Ishikawa (cell line): ENCODE data around the gene SEMA6A.

ENCODE experiments used
- CREB1 ChIP-seq: IDR thresholded peaks from 2 replicates; pipeline ENCODE4 v1.6.1; 2012; ENCODE audit warnings: low read depth
- EGR1 ChIP-seq: IDR thresholded peaks from 2 replicates; pipeline ENCODE4 v1.6.1; 2012
- EP300 ChIP-seq: IDR thresholded peaks from 2 replicates; pipeline ENCODE4 v1.6.1; 2012; ENCODE audit warnings: borderline replicate concordance
- FOXM1 ChIP-seq: IDR thresholded peaks from 2 replicates; pipeline ENCODE4 v1.6.1; 2012; ENCODE audit warnings: low read depth, borderline replicate concordance
- MAX ChIP-seq: IDR thresholded peaks from 2 replicates; pipeline ENCODE4 v1.6.1; 2012
- NFIC ChIP-seq: IDR thresholded peaks from 2 replicates; pipeline ENCODE4 v1.6.1; 2012
- RAD21 ChIP-seq: IDR thresholded peaks from 2 replicates; pipeline ENCODE4 v1.6.1; 2012; ENCODE audit warnings: low read depth
- REST ChIP-seq: IDR thresholded peaks from 2 replicates; pipeline ENCODE4 v1.6.1; 2012; ENCODE audit warnings: low read depth, mild to moderate bottlenecking
- TAF1 ChIP-seq: IDR thresholded peaks from 2 replicates; pipeline ENCODE4 v1.6.1; 2012; ENCODE audit warnings: low read depth, mild to moderate bottlenecking
- TCF12 ChIP-seq: IDR thresholded peaks from 2 replicates; pipeline ENCODE4 v1.6.1; 2012; ENCODE audit warnings: low read depth
- TEAD4 ChIP-seq: IDR thresholded peaks from 2 replicates; pipeline ENCODE4 v1.6.1; 2012
- USF1 ChIP-seq: IDR thresholded peaks from 2 replicates; pipeline ENCODE4 v1.6.1; 2012
- YY1 ChIP-seq: IDR thresholded peaks from 2 replicates; pipeline ENCODE4 v1.6.1; 2012; ENCODE audit warnings: low read depth
- ZBTB7A ChIP-seq: IDR thresholded peaks from 2 replicates; pipeline ENCODE4 v1.6.1; 2012; ENCODE audit warnings: low read depth

The SEMA6A gene

DNA sequence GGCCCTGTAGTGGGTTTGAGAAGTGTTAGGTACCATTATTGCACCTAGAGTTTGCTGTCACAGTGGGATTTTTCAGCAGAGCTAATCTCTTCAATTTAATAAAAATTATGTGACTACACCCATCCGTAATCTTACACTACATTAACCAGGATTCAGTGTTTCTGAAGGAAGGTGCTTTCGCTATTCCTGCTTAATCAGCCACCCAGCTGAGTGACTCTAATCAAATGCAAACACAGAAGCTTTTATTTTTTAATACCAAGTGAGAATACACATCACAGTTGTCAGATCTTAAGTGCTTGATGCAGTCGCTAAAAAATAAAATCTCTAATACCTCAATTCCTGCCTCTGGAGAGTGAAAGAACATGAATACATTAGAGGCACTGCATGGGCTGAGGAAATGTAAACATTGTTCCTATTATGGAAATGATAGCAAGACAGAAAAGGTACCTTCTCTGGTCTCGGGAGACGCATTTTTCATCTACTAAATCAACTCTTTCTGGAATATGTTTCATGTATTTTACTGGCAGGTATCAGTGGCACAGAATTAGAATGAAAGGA lies 125.7 kb downstream of the SEMA6A start:
- TF ChIP-seq YY1 (no peak), MAX (no peak), EP300 (no peak), ZBTB7A (no peak), EGR1 (no peak), CREB1 (no peak), REST (no peak)

DNA sequence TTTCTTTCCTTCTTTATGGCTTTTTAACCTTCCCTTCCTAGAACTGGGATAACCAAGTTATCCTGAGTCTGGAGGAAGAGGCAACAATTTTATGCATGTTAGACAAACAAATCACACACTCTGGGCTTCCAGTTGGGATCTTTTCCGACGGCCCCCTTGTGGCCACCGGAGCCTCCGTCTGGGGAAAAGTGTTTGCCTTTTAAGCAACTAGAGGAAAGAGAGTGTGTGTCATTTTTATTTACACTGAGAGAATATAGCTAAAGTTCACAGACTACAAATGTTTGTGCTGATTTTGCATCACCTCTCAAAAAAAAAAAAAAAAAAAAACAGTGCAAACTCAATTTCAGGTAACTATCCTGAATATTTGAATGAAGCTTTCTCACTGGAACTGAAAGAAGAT lies 126.2 kb downstream of the SEMA6A start:
- TF ChIP-seq FOXM1 = no peak
- TF ChIP-seq NFIC = no peak
- TF ChIP-seq REST = no peak
- no peak for TF ChIP-seq TAF1
- no peak for TF ChIP-seq EGR1
- no peak for TF ChIP-seq TCF12
- TF ChIP-seq ZBTB7A = no peak
- no peak for TF ChIP-seq CREB1

- TF ChIP-seq RAD21 (no peak), TEAD4 (no peak), TAF1 (no peak), ZBTB7A (no peak), USF1 (no peak), REST (no peak), MAX (no peak), NFIC (no peak), EP300 (no peak), YY1 (no peak)
Observed at GRCh38 chr5:116446356-116447005, 128.1 kb downstream of the SEMA6A start.

DNA sequence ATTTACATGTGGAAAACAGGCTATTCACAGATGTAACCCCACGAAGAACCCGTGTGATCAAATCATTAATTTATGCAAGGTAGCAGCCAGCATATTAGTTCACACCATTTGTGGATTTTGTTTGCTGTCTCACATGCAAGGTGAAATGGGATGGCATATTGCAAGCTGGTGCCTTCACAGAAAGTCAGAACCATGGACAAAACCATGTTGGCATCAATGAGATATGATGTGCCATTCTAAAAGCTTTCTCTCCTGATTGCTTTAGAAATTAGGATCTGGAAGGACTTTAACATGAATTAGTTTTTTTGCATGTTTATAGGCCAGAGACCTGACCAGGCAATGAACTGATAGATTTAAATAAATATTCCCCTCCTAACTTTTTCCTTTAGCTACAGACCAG lies 129.3 kb downstream of the SEMA6A start:
- TF ChIP-seq FOXM1 (no peak), REST (peak; percentile 66)
